ENCODE data around the gene CHRNB1.

CHRNB1 gene

GRCh38 chr17:7484067-7484918, 39.4 kb downstream of the CHRNB1 start, which contains the start of gene POLR2A:
TSS of gene POLR2A (plus strand) at chr17:7484366.
- DNase-seq (ENCODE audit: low read depth in 2 of 2) = peak; percentile 94 to 96

- DNase-seq (ENCODE audit: low read depth in 2 of 2) = no peak
Measured at GRCh38 chr17:7484919-7485377, 40.1 kb downstream of the CHRNB1 start.

- DNase-seq (ENCODE audit: low read depth in 2 of 2) = no peak
Measured at GRCh38 chr17:7486181-7486580, 41.3 kb downstream of the CHRNB1 start.

GRCh38 chr17:7490144-7490543, 45.3 kb downstream of the CHRNB1 start:
- DNase-seq (ENCODE audit: low read depth in 2 of 2) = no peak

- DNase-seq (ENCODE audit: low read depth in 2 of 2) = no peak
Measured at GRCh38 chr17:7491583-7491982, 46.7 kb downstream of the CHRNB1 start.

- DNase-seq (ENCODE audit: low read depth in 2 of 2) = no peak
Measured at GRCh38 chr17:7493941-7494340, 49.1 kb downstream of the CHRNB1 start.

GRCh38 chr17:7495906-7496434, 51.1 kb downstream of the CHRNB1 start:
- DNase-seq (ENCODE audit: low read depth in 2 of 2) = no peak

- no peak for DNase-seq (ENCODE audit: low read depth in 2 of 2)
Measured at GRCh38 chr17:7496470-7497183, 51.8 kb downstream of the CHRNB1 start.

GRCh38 chr17:7497228-7497627, 52.4 kb downstream of the CHRNB1 start:
- DNase-seq (ENCODE audit: low read depth in 2 of 2) = no peak

GRCh38 chr17:7497636-7498035, 52.8 kb downstream of the CHRNB1 start:
- DNase-seq (ENCODE audit: low read depth in 2 of 2) = no peak

GRCh38 chr17:7499161-7499560, 54.3 kb downstream of the CHRNB1 start:
- no peak for DNase-seq (ENCODE audit: low read depth in 2 of 2)

GRCh38 chr17:7501729-7502128, 56.9 kb downstream of the CHRNB1 start:
- DNase-seq (ENCODE audit: low read depth in 2 of 2) = no peak

GRCh38 chr17:7502171-7502847, 57.4 kb downstream of the CHRNB1 start:
- DNase-seq (ENCODE audit: low read depth in 2 of 2) = no peak

GRCh38 chr17:7502987-7503386, 58.1 kb downstream of the CHRNB1 start:
- no peak for DNase-seq (ENCODE audit: low read depth in 2 of 2)

- no peak for DNase-seq (ENCODE audit: low read depth in 2 of 2)
Measured at GRCh38 chr17:7503521-7503920, 58.7 kb downstream of the CHRNB1 start.
